Stomach (tissue), 4 donors: ENCODE results near the gene PSMD4.

Source experiments
- CTCF ChIP-seq, 7 experiments: fragments of 450-650 bp in 4 of 7; fragments of 200-600 bp in 3 of 7; sonication (generic) in 3 of 7; IDR thresholded peaks; one replicate each; pipeline ENCODE4 v1.5.1; 2016 to 2019; ENCODE audit warnings: antibody characterized with exemption in 7 of 7, control low read depth in 2 of 7, mild to moderate bottlenecking in 1 of 7
- EP300 ChIP-seq: sonication (generic); formaldehyde crosslinking; IDR thresholded peaks from one replicate; pipeline ENCODE4 v1.6.1; 2017; ENCODE audit warnings: antibody characterized with exemption
- POLR2A ChIP-seq, 4 donors: fragments of 450-650 bp; IDR thresholded peaks; one replicate each; pipeline ENCODE4 v1.6.1; 2016; ENCODE audit warnings: antibody characterized with exemption in 4 of 4, control low read depth in 2 of 4, mild to moderate bottlenecking in 1 of 4, moderate library complexity in 1 of 4

- TF ChIP-seq EP300 (no peak), CTCF (IDR thresholded peaks at IDR 0.05) (no peak), POLR2A (IDR thresholded peaks at IDR 0.05) (no peak)
Measured at GRCh38 chr1:151309811-151310323, 55.3 kb downstream of the PSMD4 start.
